Chondrocyte (in vitro differentiated cells): ENCODE results near the gene GFPT1. TPM values are rescaled to one million over a fixed set of nuclear protein-coding genes. Genes with fewer than 3 reads are reported as not detected.
A peak's percentile ranks its signal among the peaks of the same experiment; 100 is the strongest.

ENCODE experiments used
- DNase-seq: peaks from one replicate; pipeline ENCODE4 v3.0.0; 2021; ENCODE audit warnings: mixed read lengths, low spot score
- H3K27ac Mint-ChIP-seq: one replicate; pipeline ENCODE4 v1.8.0; 2021; ENCODE audit warnings: mild to moderate bottlenecking, moderate library complexity, mixed read lengths; ENCODE audit not compliant: unreplicated experiment
- H3K27me3 Mint-ChIP-seq: 2 replicates; pipeline ENCODE4 v1.8.0; 2021; ENCODE audit warnings: low read depth, mixed read lengths
- H3K36me3 Mint-ChIP-seq: 2 replicates; pipeline ENCODE4 v1.8.0; 2021; ENCODE audit warnings: low read depth, mixed read lengths
- H3K4me1 Mint-ChIP-seq: 2 replicates; pipeline ENCODE4 v1.8.0; 2021; ENCODE audit warnings: low read depth, mild to moderate bottlenecking, mixed read lengths
- H3K4me3 Mint-ChIP-seq: one replicate; pipeline ENCODE4 v1.8.0; 2021; ENCODE audit warnings: mild to moderate bottlenecking, moderate library complexity, mixed read lengths; ENCODE audit not compliant: unreplicated experiment
- H3K9me3 Mint-ChIP-seq: 2 replicates; pipeline ENCODE4 v1.8.0; 2021; ENCODE audit warnings: low read depth, mixed read lengths
- total RNA-seq: library from RNA; stranded (reverse); gene quantifications from 3 replicates; pipeline ENCODE4 v1.2.1, GENCODE V29; 2021
- TF ChIP-seq, protein P1 (sequence below): fragments of 200-600 bp; sonication (generic); IDR thresholded peaks from 2 replicates; pipeline ENCODE4 v1.5.0; 2021; ENCODE audit warnings: antibody characterized with exemption, mild to moderate bottlenecking, moderate library complexity

GFPT1 gene
- total RNA-seq, 1 donor from 2014 or later = 144 TPM

- Mint-ChIP-seq H3K27me3 (no peaks in the 10 kb centered on the region), H3K27ac (no peak overlapping the region), H3K9me3 (no peaks in the 10 kb centered on the region), H3K36me3 (peaks cover 13% of the 10 kb centered on the region), H3K4me1 (peaks cover 18% of the 10 kb centered on the region), H3K4me3 (no peak overlapping the region)
- no peak for DNase-seq
- TF ChIP-seq, protein P1, sequence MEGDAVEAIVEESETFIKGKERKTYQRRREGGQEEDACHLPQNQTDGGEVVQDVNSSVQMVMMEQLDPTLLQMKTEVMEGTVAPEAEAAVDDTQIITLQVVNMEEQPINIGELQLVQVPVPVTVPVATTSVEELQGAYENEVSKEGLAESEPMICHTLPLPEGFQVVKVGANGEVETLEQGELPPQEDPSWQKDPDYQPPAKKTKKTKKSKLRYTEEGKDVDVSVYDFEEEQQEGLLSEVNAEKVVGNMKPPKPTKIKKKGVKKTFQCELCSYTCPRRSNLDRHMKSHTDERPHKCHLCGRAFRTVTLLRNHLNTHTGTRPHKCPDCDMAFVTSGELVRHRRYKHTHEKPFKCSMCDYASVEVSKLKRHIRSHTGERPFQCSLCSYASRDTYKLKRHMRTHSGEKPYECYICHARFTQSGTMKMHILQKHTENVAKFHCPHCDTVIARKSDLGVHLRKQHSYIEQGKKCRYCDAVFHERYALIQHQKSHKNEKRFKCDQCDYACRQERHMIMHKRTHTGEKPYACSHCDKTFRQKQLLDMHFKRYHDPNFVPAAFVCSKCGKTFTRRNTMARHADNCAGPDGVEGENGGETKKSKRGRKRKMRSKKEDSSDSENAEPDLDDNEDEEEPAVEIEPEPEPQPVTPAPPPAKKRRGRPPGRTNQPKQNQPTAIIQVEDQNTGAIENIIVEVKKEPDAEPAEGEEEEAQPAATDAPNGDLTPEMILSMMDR = no peak
Observed at GRCh38 chr2:69390471-69390870, 3.4 kb upstream of the GFPT1 start.

- no peak overlapping the region for H3K4me3 Mint-ChIP-seq
Observed at GRCh38 chr2:69390001-69390400, 3.0 kb upstream of the GFPT1 start.

DNA sequence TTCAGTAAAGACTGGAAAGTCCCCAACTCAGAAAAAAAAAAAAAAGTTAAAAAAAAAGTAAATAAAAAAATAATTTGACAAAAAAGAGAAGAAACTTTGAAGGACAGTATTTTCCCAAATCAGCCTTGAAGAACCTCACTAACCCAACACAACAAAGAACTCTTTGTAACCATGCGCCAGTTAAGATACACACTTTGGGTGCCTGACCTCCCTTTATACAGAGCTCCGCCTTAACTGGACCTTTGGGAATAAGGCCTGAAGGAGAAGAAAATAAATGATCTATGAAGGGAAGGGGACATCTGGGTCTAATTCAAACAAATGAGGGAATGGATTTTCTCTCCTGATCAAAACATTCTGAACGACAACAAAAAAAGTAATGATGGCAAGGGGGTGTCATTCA, 2.2 kb upstream of the GFPT1 start:
- TF ChIP-seq, protein P1 = no peak
- H3K27ac Mint-ChIP-seq = no peak overlapping the region
- peaks cover 27% of the 10 kb centered on the region for H3K4me1 Mint-ChIP-seq
- H3K27me3 Mint-ChIP-seq = no peaks in the 10 kb centered on the region
- H3K36me3 Mint-ChIP-seq = peaks cover 8% of the 10 kb centered on the region
- H3K9me3 Mint-ChIP-seq = no peaks in the 10 kb centered on the region
- H3K4me3 Mint-ChIP-seq = no peak overlapping the region
- no peak for DNase-seq

More at GRCh38 chr2:69390001-69390400, 3.0 kb upstream of the GFPT1 start:
- Mint-ChIP-seq H3K27me3 (no peaks in the 10 kb centered on the region), H3K27ac (no peak overlapping the region), H3K4me1 (peaks cover 19% of the 10 kb centered on the region), H3K9me3 (no peaks in the 10 kb centered on the region), H3K36me3 (peaks cover 13% of the 10 kb centered on the region)
- DNase-seq = no peak
- TF ChIP-seq, protein P1 = no peak

- no peak for DNase-seq
Observed at GRCh38 chr2:69387770-69388481, 899 bp upstream of the GFPT1 start.

DNA sequence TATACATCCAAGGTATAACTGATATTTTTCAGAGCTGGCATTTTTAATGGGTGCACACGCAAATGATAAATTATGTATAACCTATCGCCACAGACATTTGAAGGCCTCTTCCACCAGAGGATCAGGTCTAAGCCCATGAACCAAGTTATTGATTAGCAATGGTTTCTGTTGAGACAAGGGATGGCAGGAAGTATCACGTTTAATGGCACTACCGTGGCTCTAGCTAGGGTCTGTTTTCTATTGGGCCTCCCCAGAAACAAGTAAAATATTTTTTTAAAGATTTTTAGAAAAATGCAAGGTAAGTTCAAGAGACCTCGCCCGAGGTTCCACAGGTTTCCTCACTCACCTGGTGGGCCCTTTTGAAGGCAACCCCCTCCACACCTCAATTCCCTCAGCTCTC, 667 bp downstream of the GFPT1 start:
- Mint-ChIP-seq H3K36me3 (peaks cover 7% of the 10 kb centered on the region), H3K9me3 (no peaks in the 10 kb centered on the region), H3K27me3 (no peaks in the 10 kb centered on the region), H3K4me3 (peak overlapping the region; percentile 84), H3K4me1 (peaks cover 54% of the 10 kb centered on the region), H3K27ac (peak overlapping the region; percentile 94)
- TF ChIP-seq, protein P1 = no peak
- no peak for DNase-seq

More at GRCh38 chr2:69387770-69388481, 899 bp upstream of the GFPT1 start:
- TF ChIP-seq, protein P1 = no peak
- Mint-ChIP-seq H3K27ac (peak overlapping the region; percentile 98), H3K36me3 (no peaks in the 10 kb centered on the region), H3K9me3 (no peaks in the 10 kb centered on the region), H3K4me1 (peaks cover 38% of the 10 kb centered on the region), H3K4me3 (peak overlapping the region; percentile 84), H3K27me3 (no peaks in the 10 kb centered on the region)
